DMS153 (cell line): ENCODE measurements around the gene MYBPC2.

ENCODE experiments used
- DNase-seq: peaks from one replicate; lab custom pipeline; 2025; lab: John Stamatoyannopoulos, UW

The MYBPC2 gene

DNA sequence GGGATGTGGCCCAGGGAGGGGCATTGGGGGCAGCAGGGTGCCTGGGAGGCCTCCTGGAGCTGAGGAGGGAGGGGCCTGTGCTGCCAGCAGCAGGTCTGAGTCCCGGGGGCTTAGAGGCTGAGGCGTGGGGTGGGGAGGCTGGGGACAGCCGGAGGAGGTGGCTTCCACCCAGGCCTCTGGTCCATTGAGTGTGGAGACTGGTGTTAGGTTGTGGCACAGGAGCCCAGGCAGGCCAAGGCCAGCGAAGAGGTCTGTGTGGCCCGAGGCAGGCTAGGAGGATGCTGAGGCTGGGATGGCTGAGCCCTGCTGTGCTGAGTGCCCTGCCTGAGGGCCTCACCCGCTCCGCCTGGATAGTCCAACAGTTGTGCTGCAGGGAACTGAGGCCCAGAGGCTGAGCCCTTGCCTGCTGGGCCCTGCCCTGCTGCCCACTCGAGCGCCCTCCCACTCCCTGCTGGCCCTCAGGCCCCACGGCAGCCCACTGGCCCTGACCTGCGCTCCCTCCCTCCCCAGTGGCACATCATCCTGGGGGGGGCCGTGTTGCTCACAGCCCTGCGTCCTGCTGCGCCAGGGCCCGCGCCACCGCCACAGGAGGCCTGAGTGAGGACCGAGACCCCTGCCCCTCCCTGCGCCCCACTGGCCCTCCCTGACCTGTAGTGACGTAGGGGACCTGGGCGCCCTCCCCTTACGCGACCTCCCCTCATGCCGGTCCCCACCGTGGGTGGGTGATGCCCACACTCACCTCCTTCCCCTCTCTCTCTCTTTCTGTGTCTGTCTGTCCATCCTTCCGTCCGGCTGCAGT is 48.9 kb downstream of the MYBPC2 start:
- no peak for DNase-seq

DNA sequence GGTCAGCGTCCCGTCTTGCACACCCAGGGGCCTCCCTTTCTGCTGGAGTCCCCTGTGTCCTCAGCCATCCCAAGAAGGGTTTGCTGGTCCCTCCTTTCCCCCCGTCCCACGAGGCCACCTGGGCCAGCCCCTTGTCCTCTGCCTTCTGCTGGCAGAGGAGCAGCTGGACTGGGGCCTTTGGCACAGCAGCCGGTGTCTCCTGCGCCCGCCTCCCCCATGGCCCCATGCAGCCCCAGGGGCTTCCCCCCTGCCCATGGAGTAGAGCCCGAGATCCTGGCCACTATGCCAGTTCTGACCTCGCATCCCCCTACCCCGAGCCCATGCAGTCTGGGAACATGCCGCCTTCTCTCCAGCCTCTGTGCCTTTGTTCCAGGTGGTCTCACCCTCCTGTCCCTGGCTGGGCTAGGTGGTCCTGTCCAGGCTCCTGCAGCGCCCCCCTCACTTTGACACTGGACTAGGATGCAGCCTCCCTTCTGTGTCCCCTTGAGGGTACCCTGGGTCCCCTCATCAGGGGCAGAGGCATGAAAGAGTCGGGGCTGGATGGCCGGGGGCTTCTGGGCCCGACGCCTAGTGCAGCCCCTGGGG is 49.7 kb downstream of the MYBPC2 start:
- no peak for DNase-seq

DNA sequence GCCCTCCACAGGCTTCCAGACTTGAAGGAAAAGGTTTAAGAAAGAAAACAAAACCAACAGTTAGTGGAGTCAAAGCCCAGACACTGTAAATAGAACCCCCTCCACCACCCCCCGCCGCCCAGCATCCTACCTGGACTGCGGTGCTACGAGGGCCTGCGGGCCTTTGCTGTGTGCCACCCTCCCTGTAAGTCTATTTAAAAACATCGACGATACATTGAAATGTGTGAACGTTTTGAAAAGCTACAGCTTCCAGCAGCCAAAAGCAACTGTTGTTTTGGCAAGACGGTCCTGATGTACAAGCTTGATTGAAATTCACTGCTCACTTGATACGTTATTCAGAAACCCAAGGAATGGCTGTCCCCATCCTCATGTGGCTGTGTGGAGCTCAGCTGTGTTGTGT is 50.2 kb downstream of the MYBPC2 start:
- no peak for DNase-seq

DNA sequence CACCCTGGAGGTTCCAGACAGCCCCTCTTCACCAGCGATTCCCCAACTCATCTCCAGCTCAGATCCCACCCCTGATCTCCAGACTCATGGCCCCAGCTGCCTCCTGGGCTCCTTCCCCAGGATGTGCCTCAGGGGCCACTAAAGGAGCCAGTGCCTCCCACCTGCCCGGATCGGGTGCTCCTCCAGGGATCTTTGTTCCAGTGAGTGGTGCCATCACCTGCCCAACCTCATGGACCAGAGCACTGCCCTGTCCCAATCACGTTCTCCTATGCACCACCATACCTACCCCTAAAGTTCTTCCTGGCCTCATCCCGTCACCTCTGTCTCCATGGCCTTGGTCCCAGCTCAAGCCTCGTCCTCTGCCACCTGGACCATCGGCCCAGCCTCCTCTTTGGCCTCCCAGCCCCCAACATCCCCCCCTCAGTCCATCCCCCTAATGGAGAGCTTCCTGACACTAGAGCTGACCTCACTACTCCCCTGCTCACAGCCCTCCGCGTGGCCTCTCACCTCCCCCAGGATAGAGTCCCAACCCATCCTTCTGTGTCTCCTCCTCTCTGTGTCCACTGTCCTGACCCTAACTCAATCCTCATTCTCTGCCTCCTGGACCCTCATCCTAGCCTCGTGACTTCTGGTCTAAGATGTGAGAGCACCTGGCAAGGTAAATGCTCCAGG is 52.7 kb downstream of the MYBPC2 start:
- DNase-seq: no peak

DNA sequence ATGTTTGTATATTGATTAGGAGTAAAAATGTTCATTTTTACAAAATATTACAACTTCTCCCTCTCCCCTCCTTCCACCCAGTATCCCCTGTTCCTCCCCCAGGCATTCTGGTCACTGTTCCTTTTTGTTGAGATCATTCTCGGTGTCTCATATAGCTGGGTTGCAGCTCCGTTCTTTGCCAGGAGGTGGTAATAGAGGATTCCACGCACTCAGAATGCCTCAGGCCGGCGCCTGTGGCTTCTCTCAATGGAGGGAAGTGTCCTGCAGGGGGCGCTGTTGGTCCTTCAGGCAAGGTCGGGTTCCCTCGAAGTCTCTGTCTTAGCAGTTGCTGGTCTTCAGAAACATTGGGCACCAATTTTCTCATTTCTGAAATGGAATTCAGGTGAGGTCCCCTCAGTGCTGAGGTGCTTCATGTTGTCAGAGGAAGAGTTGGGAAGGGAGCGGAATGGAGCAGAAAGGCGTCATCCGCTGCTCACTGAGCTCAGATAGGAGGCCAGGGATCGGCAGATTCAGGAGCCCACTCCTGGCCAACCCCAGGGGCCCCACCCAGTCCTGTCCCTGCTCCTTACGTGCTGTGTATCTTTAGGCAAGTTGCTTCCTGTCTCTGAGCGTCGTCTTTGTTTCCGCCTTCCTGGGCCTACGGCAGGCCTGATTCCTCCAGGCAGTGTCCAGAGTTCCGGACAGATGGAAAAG is 54.3 kb downstream of the MYBPC2 start:
- DNase-seq: no peak

DNA sequence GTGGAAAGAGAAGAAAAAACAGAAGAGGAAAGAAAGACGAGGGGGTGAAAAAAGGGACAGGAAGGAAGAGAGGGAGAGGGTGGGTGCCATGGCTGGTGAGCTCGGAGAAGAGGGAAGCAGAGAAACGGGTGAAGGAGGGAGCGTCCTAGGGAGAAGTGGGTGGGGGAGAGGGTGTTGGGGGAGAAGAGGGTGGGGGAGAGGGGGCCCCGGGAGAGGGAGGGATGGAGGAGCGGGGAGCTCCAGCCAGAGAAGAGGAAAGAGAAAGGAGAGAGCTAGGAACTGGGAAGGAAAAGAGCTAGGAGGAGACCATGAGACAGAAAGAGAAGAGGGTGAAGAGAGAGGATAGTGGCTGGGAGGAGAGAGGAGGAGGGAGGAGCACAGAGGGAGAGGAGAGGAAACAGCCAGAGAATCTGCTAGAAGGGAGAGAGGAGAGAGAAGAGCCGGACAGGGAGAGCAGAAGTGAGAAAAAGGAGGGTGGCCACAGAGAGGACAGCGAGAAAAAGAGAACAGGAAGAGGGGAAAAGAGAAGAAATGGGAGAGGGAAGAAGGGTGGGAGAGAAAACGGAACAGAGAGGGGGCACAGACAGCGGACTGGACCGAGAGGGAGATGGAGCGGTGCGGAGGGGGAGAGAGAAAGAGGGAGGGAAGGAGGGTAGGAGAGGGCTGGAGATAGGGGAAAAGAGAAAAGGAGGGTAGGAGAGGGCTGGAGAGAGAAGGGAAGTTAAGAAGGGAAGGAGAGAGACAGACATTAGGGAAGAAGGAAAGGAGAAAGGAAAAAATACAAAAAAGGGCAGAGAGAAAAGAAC is 55.9 kb downstream of the MYBPC2 start:
- DNase-seq: no peak

DNA sequence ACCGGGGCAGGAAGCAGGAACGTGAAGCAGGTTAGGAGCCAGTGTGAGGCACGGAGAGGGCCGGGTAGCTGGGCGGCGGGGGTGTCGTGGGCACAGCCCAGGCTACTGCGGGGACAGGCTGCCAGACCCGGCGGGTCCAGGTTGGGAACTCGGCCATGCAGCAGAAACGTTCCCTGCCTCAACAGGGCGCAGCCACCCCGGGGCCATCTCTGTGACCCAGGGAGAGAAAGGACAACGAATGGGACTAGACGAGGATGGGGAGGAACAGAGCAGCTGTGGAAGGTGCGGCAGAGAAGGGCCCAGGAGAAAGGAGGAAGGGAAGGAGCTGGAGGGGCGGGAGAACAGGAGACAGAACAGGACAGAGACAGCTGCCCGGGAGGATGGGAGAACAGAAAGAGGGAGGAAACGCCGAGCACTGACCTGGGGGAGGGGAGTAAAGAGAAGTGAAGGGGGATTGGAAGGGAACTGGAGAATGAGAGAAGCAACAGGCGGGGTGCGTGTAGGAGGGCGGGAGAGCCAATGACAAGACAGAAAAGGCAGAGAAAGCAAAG is 56.8 kb downstream of the MYBPC2 start:
- DNase-seq: no peak

DNA sequence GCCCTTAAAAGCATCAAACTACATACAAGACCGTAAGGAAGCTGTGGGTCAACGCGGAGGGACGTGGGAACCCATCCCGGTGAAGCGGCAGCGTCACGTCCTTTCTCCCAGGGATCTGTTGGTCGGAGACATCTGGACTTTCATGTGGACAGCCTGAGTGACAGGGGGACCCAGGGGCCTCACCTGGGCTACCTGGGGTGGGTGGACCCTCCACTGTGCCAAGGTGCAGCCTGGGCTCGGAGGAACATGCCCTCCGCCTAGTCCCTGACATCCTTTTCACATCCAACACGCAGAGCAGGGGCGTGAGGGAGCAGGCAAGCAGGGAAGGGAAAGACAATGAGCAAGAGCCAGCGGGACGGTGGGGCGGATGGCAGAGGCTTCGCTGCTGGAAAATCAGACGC is 57.7 kb downstream of the MYBPC2 start:
- DNase-seq: no peak

DNA sequence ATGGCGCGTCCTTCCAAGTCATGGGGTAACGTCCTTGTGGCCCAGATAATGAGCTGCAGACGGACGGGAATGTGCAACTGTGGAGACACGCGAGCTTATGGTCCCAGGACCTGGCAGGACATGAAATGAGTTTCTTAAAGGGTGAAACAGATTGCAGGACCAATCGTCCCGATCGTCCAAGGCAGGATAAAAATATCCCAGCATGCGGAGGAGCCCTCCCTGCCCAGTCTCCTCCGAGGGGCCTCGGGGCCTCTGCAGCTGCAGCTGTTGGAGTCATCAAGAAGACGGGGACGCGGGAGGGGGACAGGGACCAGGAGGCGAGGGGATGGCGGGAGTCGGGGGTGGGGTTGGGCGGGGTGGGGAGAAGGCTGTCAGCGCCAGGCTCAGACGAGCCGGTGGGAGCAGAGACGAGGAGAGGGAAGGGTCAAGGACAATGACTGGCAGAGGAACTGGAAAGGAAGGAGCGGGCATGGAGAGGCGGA is 58.3 kb downstream of the MYBPC2 start:
- no peak for DNase-seq

DNA sequence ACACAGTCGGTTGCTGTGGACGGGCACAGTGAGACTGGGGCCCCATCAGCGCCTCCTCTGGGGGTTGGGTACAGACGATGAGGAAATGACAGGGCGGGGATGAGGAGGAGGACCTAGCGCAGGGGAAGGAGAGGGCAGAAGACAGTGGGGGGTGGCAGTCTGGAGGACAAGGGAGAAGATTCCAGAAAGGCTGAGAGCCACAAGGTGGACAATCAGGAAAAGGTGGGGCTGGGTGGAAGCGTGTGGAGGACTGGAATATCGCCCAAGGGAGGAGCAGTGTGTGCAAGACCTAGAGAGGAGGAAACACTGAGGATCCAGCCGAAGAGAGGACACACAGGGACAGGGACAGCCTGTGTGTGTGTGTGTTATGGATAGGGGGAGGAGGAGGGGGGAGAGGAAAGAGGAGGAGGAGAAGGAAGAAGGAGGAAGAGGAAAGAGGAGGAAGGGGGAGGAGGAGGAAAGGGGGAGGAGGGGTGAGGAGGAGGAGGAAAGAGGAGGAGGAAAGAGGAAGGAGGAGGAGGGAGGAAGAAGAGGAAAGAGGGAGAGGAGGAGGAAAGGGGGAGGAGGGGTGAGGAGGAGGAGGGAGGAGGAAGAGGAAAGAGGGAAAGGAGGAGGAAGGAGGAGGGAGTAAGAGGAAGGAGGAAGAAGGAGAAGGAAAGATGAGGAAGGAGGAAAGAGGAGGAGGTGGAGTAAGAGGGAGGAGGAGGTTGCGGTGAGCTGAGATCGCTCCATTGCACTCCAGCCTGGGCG is 59.8 kb downstream of the MYBPC2 start:
- DNase-seq: no peak

DNA sequence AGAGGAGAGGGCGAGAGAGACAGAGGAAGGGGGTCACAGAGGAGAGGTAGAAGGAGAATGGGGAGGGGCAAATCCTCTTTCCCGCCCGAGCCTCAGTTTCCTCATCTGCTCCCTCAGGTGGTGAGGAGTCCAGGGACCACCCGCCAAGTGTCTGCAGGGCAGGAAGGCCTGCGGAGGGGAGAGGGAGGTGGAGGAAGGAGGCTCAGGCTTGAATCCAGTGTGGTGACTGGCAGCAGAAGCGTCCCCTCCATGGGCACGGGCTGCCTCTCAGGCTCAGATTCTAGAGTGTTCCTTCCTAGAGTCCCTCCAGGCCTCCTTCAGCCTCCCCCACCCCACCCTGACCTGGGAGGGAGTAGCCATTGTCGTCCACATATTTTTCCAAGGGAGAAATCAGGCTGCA is 60.5 kb downstream of the MYBPC2 start:
- no peak for DNase-seq

DNA sequence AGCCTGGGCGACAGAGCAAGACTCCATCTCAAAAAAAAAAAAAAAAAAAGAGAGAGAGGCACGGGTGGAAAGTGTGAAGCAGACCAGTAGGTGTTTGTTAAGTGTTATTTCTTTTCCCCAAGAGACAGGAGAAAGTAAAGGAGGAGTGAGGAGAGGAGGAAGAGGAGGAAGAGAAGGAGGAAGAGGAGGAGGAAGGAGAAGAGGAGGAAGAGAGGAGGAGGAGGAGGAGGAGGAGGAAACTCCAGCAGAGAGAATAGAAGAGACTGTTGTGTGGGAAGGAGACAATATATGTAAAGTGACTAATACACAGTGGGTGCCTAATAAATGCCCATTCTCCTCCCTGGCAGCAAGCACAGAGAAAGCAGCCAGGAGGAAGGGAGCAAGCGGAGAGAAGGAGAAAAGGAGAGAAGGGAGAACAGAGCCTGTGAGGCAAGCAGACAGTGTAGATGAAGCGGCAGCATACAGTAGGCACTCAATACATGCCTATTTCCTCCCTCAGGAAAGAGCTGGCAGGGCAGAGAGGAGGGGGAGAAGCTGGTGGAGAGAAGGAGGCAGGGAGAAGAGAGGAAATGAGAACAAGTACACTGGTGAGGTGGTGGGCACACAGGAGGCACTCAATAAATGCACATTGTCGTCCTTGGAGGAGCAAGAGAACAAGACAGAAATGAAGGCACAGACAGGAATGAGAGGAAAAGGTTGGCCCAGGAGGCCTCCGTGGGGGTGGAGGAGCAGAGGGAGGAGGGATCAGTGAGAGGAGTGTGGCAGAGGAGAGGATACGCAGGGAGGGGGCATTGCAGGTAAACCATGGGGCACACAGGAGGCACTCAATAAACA is 61.7 kb downstream of the MYBPC2 start:
- no peak for DNase-seq

DNA sequence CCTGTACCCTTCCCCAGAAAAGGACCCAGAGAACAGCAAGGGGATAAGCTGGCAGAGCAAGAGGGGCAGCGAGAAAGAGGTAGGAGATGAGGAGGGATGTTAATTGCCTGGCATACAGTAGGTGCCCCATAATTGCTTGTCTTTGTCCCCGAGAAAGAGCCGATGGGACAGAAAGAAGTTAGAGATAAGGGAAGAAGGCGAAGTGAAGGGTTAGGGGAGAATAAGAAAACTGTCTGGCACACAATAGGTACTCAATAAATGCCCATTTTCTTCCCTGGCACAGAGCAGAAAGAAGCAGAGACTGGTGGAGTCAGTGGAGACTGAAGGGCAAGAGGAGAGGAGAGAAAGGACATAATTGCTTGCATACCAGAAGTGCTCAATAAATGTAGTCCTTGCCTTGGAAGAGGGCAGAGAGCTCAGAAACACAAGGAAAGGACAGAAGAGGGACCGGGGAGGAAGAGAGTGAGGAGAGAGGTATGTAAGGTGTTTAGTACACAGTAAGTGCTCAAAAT is 62.4 kb downstream of the MYBPC2 start:
- DNase-seq: no peak

DNA sequence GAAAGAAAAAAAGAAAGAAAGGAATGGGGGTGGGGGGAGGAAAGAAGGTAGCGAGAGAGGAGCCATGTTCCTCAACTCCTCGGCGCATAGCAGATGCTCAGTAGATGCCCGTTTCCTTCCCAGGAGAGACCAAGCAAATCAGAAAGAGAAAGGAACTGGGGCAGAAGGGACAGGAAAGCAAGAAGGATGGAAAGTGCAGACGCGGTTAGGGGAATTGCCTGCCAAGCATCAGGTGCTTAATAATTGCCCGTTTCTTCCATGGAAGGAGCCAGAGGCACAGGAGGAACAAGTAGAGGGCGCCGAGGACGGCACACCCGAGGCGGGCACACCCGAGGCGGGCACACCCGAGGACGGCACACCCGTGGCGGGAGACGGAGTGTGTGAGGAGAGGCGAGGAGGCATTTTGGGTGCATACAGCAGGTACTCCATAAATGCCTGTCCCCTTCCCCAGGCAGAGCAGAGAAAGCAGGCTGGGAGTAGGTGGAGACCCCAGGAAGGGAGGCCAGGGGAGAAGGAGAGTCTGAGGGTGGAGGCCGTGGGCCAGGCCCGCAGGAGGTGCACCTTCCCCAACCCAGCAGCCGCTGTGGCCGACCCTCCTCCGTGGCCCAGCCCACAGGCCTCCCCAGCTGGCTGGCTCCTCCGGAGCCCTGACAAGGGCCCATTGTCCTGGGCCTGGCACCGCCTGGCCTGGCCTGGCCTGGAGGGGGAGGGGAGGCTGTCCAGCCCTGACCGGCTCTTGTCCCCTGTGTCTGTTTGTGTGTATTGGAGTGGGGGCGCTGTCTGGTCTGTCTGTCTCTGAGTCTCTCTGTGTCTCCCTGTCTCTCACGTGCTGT is 63.7 kb downstream of the MYBPC2 start:
- DNase-seq: no peak

DNA sequence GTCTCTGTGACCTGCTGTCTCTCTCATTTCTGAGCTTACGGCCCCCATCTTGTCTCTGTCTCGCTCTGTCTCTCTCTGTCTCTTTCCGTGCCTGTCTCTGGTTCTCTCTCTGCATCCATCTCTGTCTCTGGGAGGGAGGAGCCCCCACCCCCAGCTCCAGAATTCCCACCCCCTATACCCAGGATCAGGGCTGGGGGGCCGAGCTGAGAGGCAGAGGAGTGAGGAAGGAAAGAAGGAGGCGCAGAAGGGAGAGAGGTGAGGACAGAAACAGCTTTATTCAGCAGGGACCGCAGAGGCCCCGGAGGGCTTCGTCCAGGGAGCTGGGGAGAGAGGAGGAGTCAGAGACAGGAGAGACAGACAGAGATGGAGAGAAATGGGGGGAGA is 64.3 kb downstream of the MYBPC2 start:
- no peak for DNase-seq

DNA sequence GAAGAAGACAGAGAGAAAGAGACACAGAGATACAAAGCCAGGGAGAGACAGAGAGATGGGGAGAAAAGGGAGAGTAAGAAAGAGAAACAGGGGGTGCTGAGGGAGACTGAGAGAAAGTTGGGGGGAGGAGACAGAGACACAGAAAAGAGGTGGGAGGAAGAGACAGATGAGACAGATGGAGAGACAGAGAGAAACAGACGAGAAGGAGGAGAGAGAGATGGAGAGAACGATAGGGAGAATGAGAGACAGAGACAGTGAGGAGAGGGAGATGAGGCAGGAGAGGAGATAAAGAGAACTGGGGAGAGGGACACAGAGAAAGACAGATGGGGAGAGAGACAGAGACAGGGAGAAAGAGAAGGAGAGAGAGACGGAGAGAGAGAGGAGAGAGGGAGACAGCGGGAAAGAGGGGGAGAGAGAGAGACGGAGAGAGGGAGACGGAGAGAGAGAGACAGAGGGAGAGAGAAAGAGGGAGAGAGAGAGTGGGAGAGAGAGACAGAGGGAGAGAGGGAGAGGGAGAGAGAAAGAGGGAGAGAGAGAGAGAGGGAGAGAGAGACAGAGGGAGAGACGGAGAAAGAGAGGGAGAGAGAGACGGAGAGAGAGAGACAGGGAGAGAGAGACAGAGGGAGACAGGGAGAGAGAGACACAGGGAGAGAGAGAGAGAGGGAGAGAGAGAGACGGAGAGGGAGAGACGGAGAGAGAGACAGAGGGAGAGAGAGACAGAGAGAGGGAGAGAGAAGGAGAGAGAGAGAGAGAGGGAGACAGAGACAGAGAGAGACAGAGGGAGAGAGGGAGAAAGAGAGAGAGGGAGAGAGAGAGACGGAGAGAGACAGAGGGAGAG is 65.7 kb downstream of the MYBPC2 start:
- no peak for DNase-seq

DNA sequence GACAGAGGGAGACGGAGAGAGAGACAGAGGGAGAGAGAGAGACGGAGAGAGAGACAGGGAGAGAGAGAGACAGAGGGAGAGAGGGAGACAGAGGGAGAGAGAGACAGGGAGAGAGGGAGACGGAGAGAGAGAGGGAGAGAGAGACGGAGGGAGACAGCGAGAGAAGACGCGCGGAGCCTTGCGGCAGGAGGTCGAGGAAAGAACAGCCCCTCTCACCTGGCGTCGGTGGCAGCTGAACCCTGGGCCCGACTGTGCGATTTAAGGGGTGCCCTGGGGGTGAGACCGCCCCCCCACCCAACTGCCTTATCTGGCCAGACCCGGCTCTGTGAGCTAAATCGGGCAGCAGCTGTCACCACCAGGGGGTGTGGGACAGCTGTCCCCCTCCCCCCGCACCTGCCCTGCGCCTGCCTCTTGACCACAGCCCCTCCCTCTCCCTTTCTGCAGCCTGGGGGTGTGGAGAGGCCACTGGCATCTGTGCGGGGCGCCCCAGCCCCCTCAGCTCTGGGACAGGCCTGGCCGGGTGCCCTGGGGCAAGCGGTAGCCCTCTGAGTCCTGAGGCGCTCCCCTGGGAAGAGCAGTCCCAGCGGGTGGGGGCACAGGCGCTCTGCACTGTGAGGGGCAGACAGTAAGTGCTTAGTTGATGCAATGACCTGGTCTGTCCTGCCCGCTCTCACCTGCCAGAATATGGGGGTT is 67.5 kb downstream of the MYBPC2 start:
- DNase-seq: no peak
